ENCODE results near the gene TEDC1.

The TEDC1 gene

DNA sequence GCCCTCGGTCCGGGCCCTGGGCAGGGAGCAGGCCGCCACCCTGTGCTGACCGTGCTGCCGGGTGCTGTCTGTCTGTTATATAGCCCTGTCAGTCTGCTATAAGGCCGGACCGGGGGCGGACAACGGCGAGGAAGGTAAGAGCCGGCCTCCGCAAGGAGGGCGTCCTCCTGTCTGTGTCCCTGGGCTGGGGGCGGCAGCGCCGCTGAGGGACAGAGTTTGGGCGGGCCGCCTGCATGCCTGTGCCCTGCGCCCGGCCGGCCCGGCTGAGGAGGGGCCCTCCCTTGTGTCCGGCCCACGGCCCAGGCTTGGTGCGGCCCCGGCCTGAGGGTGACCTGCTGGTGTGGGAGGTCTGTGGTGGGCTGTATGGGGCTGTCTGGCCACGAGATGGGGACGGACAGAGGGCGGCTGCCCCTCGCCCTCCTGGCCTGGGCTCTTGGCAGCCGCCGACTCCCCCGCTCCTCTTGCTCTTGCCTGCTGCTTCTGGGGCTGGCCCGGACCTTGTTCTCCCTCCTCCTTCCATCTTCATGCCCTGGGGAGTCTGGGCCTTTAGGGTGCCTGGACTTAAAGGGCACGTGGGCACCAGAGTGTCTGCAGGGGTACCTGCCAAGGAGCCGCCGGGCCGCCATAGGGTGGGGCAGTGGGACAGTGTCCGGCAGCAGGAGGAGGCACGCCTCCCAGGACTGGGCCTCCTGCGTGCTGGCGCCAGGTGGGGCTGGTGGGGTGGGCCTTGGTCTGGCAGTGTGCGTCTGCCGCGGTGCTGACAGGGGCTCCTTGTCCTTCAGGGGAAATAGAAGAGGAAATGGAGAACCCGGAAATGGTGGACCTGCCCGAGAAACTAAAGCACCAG lies 41.5 kb upstream of the TEDC1 start (continued):
- TF ChIP-seq, protein P1, sequence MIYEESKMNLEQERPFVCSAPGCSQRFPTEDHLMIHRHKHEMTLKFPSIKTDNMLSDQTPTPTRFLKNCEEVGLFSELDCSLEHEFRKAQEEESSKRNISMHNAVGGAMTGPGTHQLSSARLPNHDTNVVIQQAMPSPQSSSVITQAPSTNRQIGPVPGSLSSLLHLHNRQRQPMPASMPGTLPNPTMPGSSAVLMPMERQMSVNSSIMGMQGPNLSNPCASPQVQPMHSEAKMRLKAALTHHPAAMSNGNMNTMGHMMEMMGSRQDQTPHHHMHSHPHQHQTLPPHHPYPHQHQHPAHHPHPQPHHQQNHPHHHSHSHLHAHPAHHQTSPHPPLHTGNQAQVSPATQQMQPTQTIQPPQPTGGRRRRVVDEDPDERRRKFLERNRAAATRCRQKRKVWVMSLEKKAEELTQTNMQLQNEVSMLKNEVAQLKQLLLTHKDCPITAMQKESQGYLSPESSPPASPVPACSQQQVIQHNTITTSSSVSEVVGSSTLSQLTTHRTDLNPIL (CRISPR knock-in tag; IDR thresholded peaks at IDR 0.05; ENCODE audit: low read depth) = no peak
- TF ChIP-seq, protein P2, sequence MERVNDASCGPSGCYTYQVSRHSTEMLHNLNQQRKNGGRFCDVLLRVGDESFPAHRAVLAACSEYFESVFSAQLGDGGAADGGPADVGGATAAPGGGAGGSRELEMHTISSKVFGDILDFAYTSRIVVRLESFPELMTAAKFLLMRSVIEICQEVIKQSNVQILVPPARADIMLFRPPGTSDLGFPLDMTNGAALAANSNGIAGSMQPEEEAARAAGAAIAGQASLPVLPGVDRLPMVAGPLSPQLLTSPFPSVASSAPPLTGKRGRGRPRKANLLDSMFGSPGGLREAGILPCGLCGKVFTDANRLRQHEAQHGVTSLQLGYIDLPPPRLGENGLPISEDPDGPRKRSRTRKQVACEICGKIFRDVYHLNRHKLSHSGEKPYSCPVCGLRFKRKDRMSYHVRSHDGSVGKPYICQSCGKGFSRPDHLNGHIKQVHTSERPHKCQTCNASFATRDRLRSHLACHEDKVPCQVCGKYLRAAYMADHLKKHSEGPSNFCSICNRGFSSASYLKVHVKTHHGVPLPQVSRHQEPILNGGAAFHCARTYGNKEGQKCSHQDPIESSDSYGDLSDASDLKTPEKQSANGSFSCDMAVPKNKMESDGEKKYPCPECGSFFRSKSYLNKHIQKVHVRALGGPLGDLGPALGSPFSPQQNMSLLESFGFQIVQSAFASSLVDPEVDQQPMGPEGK (CRISPR knock-in tag; IDR thresholded peaks at IDR 0.05; ENCODE audit: borderline replicate concordance) = no peak
- TF ChIP-seq TCF4 (CRISPR knock-in tag; IDR thresholded peaks at IDR 0.05; ENCODE audit: borderline replicate concordance) (no peak), SNAI2 (CRISPR knock-in tag; IDR thresholded peaks at IDR 0.05) (no peak), ZNF565 (CRISPR knock-in tag; conservative IDR thresholded peaks at IDR 0.05; ENCODE audit: low read depth) (no peak), ISL1 (CRISPR knock-in tag; IDR thresholded peaks at IDR 0.05) (no peak)

DNA sequence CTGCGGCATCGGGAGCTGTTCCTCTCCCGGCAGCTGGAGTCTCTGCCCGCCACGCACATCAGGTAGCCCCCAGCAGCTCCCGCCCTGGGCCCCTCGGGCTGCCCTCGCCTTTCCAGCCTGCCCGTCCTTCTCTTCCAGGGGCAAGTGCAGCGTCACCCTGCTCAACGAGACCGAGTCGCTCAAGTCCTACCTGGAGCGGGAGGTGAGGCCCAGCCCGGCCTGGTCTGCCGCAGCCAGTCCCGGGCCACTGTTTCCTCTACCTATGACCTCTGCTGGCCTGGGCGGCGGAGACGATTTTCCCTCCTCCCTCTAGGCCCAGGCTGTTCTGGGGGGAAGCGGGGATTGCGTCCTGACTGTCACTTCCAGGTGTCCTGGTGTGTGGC lies 40.9 kb upstream of the TEDC1 start:
- ATAC-seq = no peak
- TF ChIP-seq, protein P3, sequence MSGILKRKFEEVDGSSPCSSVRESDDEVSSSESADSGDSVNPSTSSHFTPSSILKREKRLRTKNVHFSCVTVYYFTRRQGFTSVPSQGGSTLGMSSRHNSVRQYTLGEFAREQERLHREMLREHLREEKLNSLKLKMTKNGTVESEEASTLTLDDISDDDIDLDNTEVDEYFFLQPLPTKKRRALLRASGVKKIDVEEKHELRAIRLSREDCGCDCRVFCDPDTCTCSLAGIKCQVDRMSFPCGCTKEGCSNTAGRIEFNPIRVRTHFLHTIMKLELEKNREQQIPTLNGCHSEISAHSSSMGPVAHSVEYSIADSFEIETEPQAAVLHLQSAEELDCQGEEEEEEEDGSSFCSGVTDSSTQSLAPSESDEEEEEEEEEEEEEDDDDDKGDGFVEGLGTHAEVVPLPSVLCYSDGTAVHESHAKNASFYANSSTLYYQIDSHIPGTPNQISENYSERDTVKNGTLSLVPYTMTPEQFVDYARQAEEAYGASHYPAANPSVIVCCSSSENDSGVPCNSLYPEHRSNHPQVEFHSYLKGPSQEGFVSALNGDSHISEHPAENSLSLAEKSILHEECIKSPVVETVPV (CRISPR knock-in tag; IDR thresholded peaks at IDR 0.05) = no peak
- TF ChIP-seq OSR1 (CRISPR knock-in tag; IDR thresholded peaks at IDR 0.05) (no peak), ZNF70 (CRISPR knock-in tag; IDR thresholded peaks at IDR 0.05) (no peak), ZFP30 (CRISPR knock-in tag; IDR thresholded peaks at IDR 0.05) (no peak), ZNF565 (CRISPR knock-in tag; conservative IDR thresholded peaks at IDR 0.05; ENCODE audit: low read depth) (no peak), SNAI2 (CRISPR knock-in tag; IDR thresholded peaks at IDR 0.05) (no peak), GLIS3 (CRISPR knock-in tag; IDR thresholded peaks at IDR 0.05) (no peak), ZNF8 (CRISPR knock-in tag; IDR thresholded peaks at IDR 0.05) (no peak), TCF4 (CRISPR knock-in tag; IDR thresholded peaks at IDR 0.05; ENCODE audit: borderline replicate concordance) (no peak), PPARA (CRISPR knock-in tag; IDR thresholded peaks at IDR 0.05; ENCODE audit: borderline replicate concordance) (no peak), CSDC2 (CRISPR knock-in tag; IDR thresholded peaks at IDR 0.05) (no peak), ZFP3 (CRISPR knock-in tag; IDR thresholded peaks at IDR 0.05) (no peak), BACH2 (CRISPR knock-in tag; IDR thresholded peaks at IDR 0.05; ENCODE audit: borderline replicate concordance) (no peak), ARNTL (CRISPR knock-in tag; IDR thresholded peaks at IDR 0.05; ENCODE audit: borderline replicate concordance, low read depth) (no peak), ZC3H10 (CRISPR knock-in tag; IDR thresholded peaks at IDR 0.05) (no peak)
- TF ChIP-seq, protein P4, sequence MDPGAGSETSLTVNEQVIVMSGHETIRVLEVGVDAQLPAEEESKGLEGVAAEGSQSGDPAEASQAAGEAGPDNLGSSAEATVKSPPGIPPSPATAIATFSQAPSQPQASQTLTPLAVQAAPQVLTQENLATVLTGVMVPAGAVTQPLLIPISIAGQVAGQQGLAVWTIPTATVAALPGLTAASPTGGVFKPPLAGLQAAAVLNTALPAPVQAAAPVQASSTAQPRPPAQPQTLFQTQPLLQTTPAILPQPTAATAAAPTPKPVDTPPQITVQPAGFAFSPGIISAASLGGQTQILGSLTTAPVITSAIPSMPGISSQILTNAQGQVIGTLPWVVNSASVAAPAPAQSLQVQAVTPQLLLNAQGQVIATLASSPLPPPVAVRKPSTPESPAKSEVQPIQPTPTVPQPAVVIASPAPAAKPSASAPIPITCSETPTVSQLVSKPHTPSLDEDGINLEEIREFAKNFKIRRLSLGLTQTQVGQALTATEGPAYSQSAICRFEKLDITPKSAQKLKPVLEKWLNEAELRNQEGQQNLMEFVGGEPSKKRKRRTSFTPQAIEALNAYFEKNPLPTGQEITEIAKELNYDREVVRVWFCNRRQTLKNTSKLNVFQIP (CRISPR knock-in tag; IDR thresholded peaks at IDR 0.05; ENCODE audit: borderline replicate concordance, low read depth) = no peak
- TF ChIP-seq, protein P5, sequence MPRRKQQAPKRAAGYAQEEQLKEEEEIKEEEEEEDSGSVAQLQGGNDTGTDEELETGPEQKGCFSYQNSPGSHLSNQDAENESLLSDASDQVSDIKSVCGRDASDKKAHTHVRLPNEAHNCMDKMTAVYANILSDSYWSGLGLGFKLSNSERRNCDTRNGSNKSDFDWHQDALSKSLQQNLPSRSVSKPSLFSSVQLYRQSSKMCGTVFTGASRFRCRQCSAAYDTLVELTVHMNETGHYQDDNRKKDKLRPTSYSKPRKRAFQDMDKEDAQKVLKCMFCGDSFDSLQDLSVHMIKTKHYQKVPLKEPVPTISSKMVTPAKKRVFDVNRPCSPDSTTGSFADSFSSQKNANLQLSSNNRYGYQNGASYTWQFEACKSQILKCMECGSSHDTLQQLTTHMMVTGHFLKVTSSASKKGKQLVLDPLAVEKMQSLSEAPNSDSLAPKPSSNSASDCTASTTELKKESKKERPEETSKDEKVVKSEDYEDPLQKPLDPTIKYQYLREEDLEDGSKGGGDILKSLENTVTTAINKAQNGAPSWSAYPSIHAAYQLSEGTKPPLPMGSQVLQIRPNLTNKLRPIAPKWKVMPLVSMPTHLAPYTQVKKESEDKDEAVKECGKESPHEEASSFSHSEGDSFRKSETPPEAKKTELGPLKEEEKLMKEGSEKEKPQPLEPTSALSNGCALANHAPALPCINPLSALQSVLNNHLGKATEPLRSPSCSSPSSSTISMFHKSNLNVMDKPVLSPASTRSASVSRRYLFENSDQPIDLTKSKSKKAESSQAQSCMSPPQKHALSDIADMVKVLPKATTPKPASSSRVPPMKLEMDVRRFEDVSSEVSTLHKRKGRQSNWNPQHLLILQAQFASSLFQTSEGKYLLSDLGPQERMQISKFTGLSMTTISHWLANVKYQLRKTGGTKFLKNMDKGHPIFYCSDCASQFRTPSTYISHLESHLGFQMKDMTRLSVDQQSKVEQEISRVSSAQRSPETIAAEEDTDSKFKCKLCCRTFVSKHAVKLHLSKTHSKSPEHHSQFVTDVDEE (CRISPR knock-in tag; IDR thresholded peaks at IDR 0.05) = no peak

Measured in SK-N-SH treated with all-trans-retinoic acid at 6 μM for 48 hours (cell line).